OCI-LY1 (cell line): ENCODE measurements around the gene BAIAP2L1.

Source experiments
- H2AFZ ChIP-seq: fragments of 200-600 bp; sonication (generic), shearing (Covaris generic); 2 replicates; pipeline ENCODE4 v1.6.0; 2014; ENCODE audit warnings: antibody characterized with exemption, mild to moderate bottlenecking, low read length
- H3F3A ChIP-seq: fragments of 200-600 bp; sonication (generic), shearing (Covaris generic); 2 replicates; pipeline ENCODE4 v1.6.0; 2014; ENCODE audit warnings: mild to moderate bottlenecking, antibody characterized with exemption, low read length, moderate library complexity; ENCODE audit not compliant: insufficient read depth
- H3K27ac ChIP-seq: fragments of 200-600 bp; sonication (generic); 2 replicates; pipeline ENCODE4 v1.5.1; 2014; ENCODE audit warnings: low read length, mixed run types, mild to moderate bottlenecking, low read depth; ENCODE audit not compliant: poor library complexity, severe bottlenecking
- H3K27me3 ChIP-seq: fragments of 200-600 bp; sonication (generic); 2 replicates; pipeline ENCODE4 v1.6.0; 2014; ENCODE audit warnings: antibody characterized with exemption, mild to moderate bottlenecking, low read length, moderate library complexity; ENCODE audit not compliant: insufficient read depth
- H3K36me3 ChIP-seq: fragments of 200-600 bp; sonication (generic); 2 replicates; pipeline ENCODE4 v1.6.1; 2014; ENCODE audit warnings: mild to moderate bottlenecking, antibody characterized with exemption, low read length, moderate library complexity, mixed read lengths; ENCODE audit not compliant: insufficient read depth
- H3K4me1 ChIP-seq: fragments of 200-600 bp; sonication (generic); 2 replicates; pipeline ENCODE4 v1.5.1; 2014; ENCODE audit warnings: mild to moderate bottlenecking, low read length, moderate library complexity; ENCODE audit not compliant: insufficient read depth, severe bottlenecking
- H3K4me2 ChIP-seq: fragments of 200-600 bp; sonication (generic), shearing (Covaris generic); 2 replicates; pipeline ENCODE4 v1.6.1; 2014; ENCODE audit warnings: low read length
- H3K4me3 ChIP-seq: fragments of 200-600 bp; sonication (generic); 2 replicates; pipeline ENCODE4 v1.5.1; 2014; ENCODE audit warnings: low read length, low read depth, mild to moderate bottlenecking, mixed read lengths; ENCODE audit not compliant: poor library complexity, severe bottlenecking
- H3K79me2 ChIP-seq: fragments of 200-600 bp; shearing (Covaris generic); 2 replicates; pipeline ENCODE4 v1.6.1; 2016; ENCODE audit warnings: mixed run types, low read length, mixed read lengths; ENCODE audit not compliant: insufficient read depth
- H3K9ac ChIP-seq: fragments of 200-600 bp; sonication (generic), shearing (Covaris generic); 2 replicates; pipeline ENCODE4 v1.6.1; 2014; ENCODE audit warnings: mild to moderate bottlenecking, low read length, mixed read lengths
- H3K9me2 ChIP-seq: fragments of 200-600 bp; sonication (generic), shearing (Covaris generic); 2 replicates; pipeline ENCODE4 v1.6.1; 2014; ENCODE audit warnings: low read depth, mild to moderate bottlenecking, low read length, mixed read lengths
- H3K9me3 ChIP-seq: fragments of 200-600 bp; shearing (Covaris generic); 2 replicates; pipeline ENCODE4 v1.6.1; 2014; ENCODE audit warnings: low read length, mixed read lengths
- H4K20me1 ChIP-seq: fragments of 200-600 bp; sonication (generic), shearing (Covaris generic); 2 replicates; pipeline ENCODE4 v1.6.0; 2016; ENCODE audit warnings: mild to moderate bottlenecking, low read length; ENCODE audit not compliant: insufficient read depth
- EZH2 ChIP-seq: fragments of 200-600 bp; sonication (generic), shearing (Covaris generic); IDR thresholded peaks from 2 replicates; pipeline ENCODE4 v1.8.0; 2017; ENCODE audit warnings: borderline replicate concordance, mixed run types, mild to moderate bottlenecking, antibody characterized with exemption, low read length, moderate library complexity, mixed read lengths
- TF ChIP-seq, protein P1 (sequence below): fragments of 200-600 bp; sonication (generic), shearing (Covaris generic); IDR thresholded peaks from 2 replicates; pipeline ENCODE4 v1.5.1; 2017; ENCODE audit warnings: mild to moderate bottlenecking, antibody characterized with exemption, low read length, moderate library complexity, mixed read lengths

Gene BAIAP2L1

DNA sequence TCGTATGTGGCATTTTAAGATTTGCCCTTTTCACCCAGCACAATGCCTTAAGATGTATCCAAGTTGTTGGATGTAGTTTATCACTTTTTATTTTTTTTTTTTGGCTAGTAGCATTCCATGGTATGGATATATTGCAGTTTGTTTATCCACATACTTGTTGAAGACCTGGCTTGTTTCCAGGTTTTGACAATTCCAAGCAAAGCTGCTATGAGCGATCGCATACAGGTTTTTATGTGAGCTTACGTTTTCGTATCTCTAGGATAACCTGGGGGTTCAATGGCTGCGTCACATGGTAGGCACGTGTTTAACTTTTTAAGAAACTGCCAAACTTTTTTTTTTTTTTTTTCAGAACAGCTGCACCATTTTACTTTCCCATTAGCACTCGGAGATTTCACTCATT is 32.2 kb downstream of the BAIAP2L1 start:
- Histone ChIP-seq H4K20me1 (no peaks in the 10 kb centered on the region), H3K9me3 (no peaks in the 10 kb centered on the region), H3K9ac (no peak overlapping the region), H3K4me3 (no peak overlapping the region), H2AFZ (no peak overlapping the region), H3K27ac (no peak overlapping the region), H3K36me3 (no peaks in the 10 kb centered on the region), H3K4me2 (no peak overlapping the region), H3F3A (no peaks in the 10 kb centered on the region), H3K27me3 (peaks cover 5% of the 10 kb centered on the region), H3K4me1 (no peaks in the 10 kb centered on the region), H3K79me2 (no peaks in the 10 kb centered on the region), H3K9me2 (no peaks in the 10 kb centered on the region)
- no peak for TF ChIP-seq EZH2
- TF ChIP-seq, protein P1, sequence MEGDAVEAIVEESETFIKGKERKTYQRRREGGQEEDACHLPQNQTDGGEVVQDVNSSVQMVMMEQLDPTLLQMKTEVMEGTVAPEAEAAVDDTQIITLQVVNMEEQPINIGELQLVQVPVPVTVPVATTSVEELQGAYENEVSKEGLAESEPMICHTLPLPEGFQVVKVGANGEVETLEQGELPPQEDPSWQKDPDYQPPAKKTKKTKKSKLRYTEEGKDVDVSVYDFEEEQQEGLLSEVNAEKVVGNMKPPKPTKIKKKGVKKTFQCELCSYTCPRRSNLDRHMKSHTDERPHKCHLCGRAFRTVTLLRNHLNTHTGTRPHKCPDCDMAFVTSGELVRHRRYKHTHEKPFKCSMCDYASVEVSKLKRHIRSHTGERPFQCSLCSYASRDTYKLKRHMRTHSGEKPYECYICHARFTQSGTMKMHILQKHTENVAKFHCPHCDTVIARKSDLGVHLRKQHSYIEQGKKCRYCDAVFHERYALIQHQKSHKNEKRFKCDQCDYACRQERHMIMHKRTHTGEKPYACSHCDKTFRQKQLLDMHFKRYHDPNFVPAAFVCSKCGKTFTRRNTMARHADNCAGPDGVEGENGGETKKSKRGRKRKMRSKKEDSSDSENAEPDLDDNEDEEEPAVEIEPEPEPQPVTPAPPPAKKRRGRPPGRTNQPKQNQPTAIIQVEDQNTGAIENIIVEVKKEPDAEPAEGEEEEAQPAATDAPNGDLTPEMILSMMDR = no peak

DNA sequence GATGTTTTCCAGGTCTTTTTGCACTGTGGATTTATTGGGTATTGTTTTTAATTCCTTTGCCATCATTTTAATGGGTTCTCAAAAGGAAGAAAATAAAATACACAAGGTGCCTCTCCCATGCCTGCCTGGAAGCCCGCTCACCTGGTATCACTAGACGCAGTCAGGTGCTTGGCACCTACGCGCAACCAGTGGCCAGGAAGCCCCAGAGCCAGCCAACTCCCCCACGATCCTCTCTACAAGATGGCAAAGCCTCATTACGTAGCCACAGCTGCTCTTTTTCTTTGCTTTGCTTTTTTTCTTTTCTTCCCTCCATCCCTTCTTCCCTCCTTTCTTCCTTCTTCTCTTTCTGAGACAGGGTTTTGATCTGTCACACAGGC is 34.3 kb downstream of the BAIAP2L1 start:
- no peaks in the 10 kb centered on the region for H3K79me2 ChIP-seq
- no peaks in the 10 kb centered on the region for H3F3A ChIP-seq
- TF ChIP-seq EZH2 = no peak
- TF ChIP-seq, protein P1 = no peak
- H3K9ac ChIP-seq = no peak overlapping the region
- no peak overlapping the region for H3K4me2 ChIP-seq
- no peaks in the 10 kb centered on the region for H3K36me3 ChIP-seq
- no peak overlapping the region for H2AFZ ChIP-seq
- no peaks in the 10 kb centered on the region for H4K20me1 ChIP-seq
- no peak overlapping the region for H3K4me3 ChIP-seq
- H3K9me2 ChIP-seq = no peaks in the 10 kb centered on the region
- H3K4me1 ChIP-seq = no peaks in the 10 kb centered on the region
- H3K9me3 ChIP-seq = no peaks in the 10 kb centered on the region
- H3K27ac ChIP-seq = no peak overlapping the region
- H3K27me3 ChIP-seq = peaks cover 5% of the 10 kb centered on the region

DNA sequence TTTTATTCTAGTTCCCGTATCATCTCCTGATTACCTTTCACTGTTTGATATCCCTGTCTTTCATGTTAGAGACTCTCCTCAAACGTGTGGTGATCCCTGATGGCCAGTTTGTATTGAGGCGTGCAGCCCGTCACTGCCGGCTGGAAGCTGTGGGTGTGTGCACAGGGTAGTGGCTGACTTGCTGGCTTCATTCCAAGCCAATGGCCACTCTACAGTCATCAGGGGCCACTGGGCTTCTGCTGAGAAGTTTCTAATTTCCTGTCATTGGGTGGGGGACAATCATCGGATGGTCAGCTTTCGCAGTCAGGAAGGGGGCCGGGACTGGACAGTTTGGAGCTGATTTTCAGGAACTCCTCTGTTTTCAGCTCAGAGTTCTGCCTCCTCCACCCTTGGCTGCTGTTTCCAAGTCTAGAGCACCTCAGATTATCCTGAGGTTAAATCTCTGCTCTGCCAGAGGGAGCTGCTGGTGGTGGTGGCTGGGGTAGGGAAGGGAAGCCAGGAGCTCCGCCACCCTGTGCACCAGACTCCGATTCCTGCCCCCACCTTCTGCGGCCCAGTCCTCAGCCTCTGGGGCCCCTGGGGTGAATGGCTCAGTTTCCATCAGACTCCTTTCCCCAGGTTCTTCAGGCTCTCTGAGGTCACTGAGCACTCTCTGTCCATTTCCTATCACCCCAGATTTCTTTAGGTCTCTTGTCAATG is 34.9 kb downstream of the BAIAP2L1 start:
- TF ChIP-seq, protein P1 = no peak
- no peak for TF ChIP-seq EZH2
- H3K27me3 ChIP-seq = peaks cover 5% of the 10 kb centered on the region
- no peaks in the 10 kb centered on the region for H3K4me1 ChIP-seq
- H3K9ac ChIP-seq = no peak overlapping the region
- H2AFZ ChIP-seq = no peak overlapping the region
- H3F3A ChIP-seq = no peaks in the 10 kb centered on the region
- no peaks in the 10 kb centered on the region for H3K9me2 ChIP-seq
- H3K4me2 ChIP-seq = no peak overlapping the region
- no peaks in the 10 kb centered on the region for H3K36me3 ChIP-seq
- H3K4me3 ChIP-seq = no peak overlapping the region
- no peaks in the 10 kb centered on the region for H3K9me3 ChIP-seq
- no peaks in the 10 kb centered on the region for H4K20me1 ChIP-seq
- no peaks in the 10 kb centered on the region for H3K79me2 ChIP-seq
- no peak overlapping the region for H3K27ac ChIP-seq
